Measurements from ENCODE around the gene LRIT1. TPM values are rescaled to one million over a fixed set of nuclear protein-coding genes. Genes with fewer than 3 reads are reported as not detected.

LRIT1 gene
- total and polyA plus RNA-seq, 8 donors = not detected

GRCh38 chr10:84197643-84198042 is 43.7 kb downstream of the LRIT1 start:
- Histone ChIP-seq H3K36me3 (no peaks in the 10 kb centered on the region), H3K9me3 (no peaks in the 10 kb centered on the region), H3K4me3 (no peak overlapping the region), H3K27ac (no peak overlapping the region), H3K4me1 (peaks cover 9 to 33% (median 17%) of the 10 kb centered on the region in 4 donors), H3K27me3 (peaks cover 0 to 60% (median 38%) of the 10 kb centered on the region in 3 donors)
- 73 to 82% (median 79%) methylated on average over 5 of the region's 5 CpGs for WGBS, 5 donors
- intact Hi-C loops (cut with DNase I; ENCODE audit: low total_unique reads) = no loop called here
- no peak for TF ChIP-seq CTCF (IDR thresholded peaks at IDR 0.05)
- no peak for TF ChIP-seq EP300 (IDR thresholded peaks at IDR 0.05)
- TF ChIP-seq POLR2AphosphoS5 (IDR thresholded peaks at IDR 0.05) = no peak
- TF ChIP-seq POLR2A (IDR thresholded peaks at IDR 0.05) = no peak
- DNase-seq = no peak

- Histone ChIP-seq H3K27ac (no peak overlapping the region), H3K36me3 (no peaks in the 10 kb centered on the region), H3K4me1 (peaks cover 9 to 33% (median 17%) of the 10 kb centered on the region in 4 donors), H3K9me3 (no peaks in the 10 kb centered on the region), H3K27me3 (peaks cover 0 to 65% (median 38%) of the 10 kb centered on the region in 3 donors), H3K4me3 (no peak overlapping the region)
- TF ChIP-seq POLR2A (IDR thresholded peaks at IDR 0.05) (no peak), EP300 (IDR thresholded peaks at IDR 0.05) (no peak), CTCF (IDR thresholded peaks at IDR 0.05) (no peak), POLR2AphosphoS5 (IDR thresholded peaks at IDR 0.05) (no peak)
- no peak for DNase-seq
- 49 to 77% (median 66%) methylated on average over 5 of the region's 5 CpGs for WGBS, 5 donors
- intact Hi-C loops (cut with DNase I; ENCODE audit: low total_unique reads) = no loop called here
Observed at GRCh38 chr10:84196941-84197340, 44.4 kb downstream of the LRIT1 start.

- Histone ChIP-seq H3K4me1 (peaks cover 9 to 33% (median 17%) of the 10 kb centered on the region in 4 donors), H3K36me3 (no peaks in the 10 kb centered on the region), H3K27me3 (peaks cover 0 to 68% (median 38%) of the 10 kb centered on the region in 3 donors), H3K27ac (no peak overlapping the region), H3K9me3 (no peaks in the 10 kb centered on the region), H3K4me3 (no peak overlapping the region)
- no peak for DNase-seq
- 10 to 25% (median 15%) methylated on average over 4 of the region's 4 CpGs for WGBS, 5 donors
- no peak for TF ChIP-seq POLR2AphosphoS5 (IDR thresholded peaks at IDR 0.05)
- TF ChIP-seq EP300 (IDR thresholded peaks at IDR 0.05) = no peak
- no peak for TF ChIP-seq CTCF (IDR thresholded peaks at IDR 0.05)
- no peak for TF ChIP-seq POLR2A (IDR thresholded peaks at IDR 0.05)
- intact Hi-C loops (cut with DNase I; ENCODE audit: low total_unique reads) = no loop called here
Observed at GRCh38 chr10:84196083-84196482, 45.3 kb downstream of the LRIT1 start.

- TF ChIP-seq POLR2AphosphoS5 (IDR thresholded peaks at IDR 0.05) = no peak
- TF ChIP-seq CTCF (IDR thresholded peaks at IDR 0.05) = no peak
- TF ChIP-seq EP300 (IDR thresholded peaks at IDR 0.05) = no peak
- no peak for TF ChIP-seq POLR2A (IDR thresholded peaks at IDR 0.05)
- intact Hi-C loops (cut with DNase I; ENCODE audit: low total_unique reads) = no loop called here
- Histone ChIP-seq H3K4me3 (peak overlapping the region; percentile 49 to 56 (median 52)), H3K9me3 (no peaks in the 10 kb centered on the region), H3K4me1 (peaks cover 9 to 33% (median 17%) of the 10 kb centered on the region in 4 donors), H3K27ac (no peak overlapping the region), H3K36me3 (no peaks in the 10 kb centered on the region), H3K27me3 (peaks cover 0 to 76% (median 38%) of the 10 kb centered on the region in 3 donors)
- no peak for DNase-seq
- WGBS, 5 donors = 14 to 29% (median 19%) methylated on average over 21 to 43 of the region's 43 CpGs
Observed at GRCh38 chr10:84195044-84195830, 46.1 kb downstream of the LRIT1 start.
